22Rv1 (cell line): ENCODE results near the gene SLFN5.
"Not testable (repeated sequence)": the region's sequence is repeated elsewhere in the genome, so short reads cannot be mapped to it uniquely, and the experiment has no call there.

ENCODE experiments used
- H3K27ac ChIP-seq: fragments of 450-650 bp; 2 replicates; pipeline ENCODE4 v1.5.1; 2017
- CTCF ChIP-seq: fragments of 450-650 bp; IDR thresholded peaks from 2 replicates; pipeline ENCODE4 v1.5.1; 2017; ENCODE audit warnings: mild to moderate bottlenecking
- ZFX ChIP-seq: fragments of 450-650 bp; IDR thresholded peaks from 2 replicates; pipeline ENCODE4 v1.6.1; 2017; ENCODE audit warnings: antibody characterized with exemption, borderline replicate concordance

Gene SLFN5

GRCh38 chr17:35297666-35298065 lies 54.8 kb downstream of the SLFN5 start:
- TF ChIP-seq CTCF (no peak), ZFX (no peak)
- H3K27ac ChIP-seq: no peak overlapping the region

DNA sequence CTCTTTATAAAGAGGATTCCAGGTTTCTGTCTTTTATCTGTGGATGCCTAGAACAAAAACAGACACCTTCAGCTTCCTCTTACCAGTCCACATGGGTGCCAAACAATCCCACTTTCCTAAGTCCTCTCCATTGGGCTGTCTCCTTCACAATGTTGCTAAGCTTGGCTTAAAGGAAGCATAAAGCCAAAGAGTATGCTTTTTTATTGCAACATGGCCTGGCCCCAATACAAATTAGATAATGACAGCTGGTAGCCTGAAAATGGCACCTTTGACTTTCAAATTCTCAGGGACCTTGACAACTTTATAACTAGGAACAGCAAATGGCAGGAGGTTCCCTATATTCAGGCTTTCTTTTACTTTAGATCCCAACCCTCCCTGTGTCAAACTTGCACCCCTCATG lies 55.8 kb downstream of the SLFN5 start:
- no peak overlapping the region for H3K27ac ChIP-seq
- TF ChIP-seq ZFX: no peak
- TF ChIP-seq CTCF: no peak

- no peak overlapping the region for H3K27ac ChIP-seq
- TF ChIP-seq CTCF (no peak), ZFX (no peak)
Measured at GRCh38 chr17:35299135-35299534, 56.3 kb downstream of the SLFN5 start.

DNA sequence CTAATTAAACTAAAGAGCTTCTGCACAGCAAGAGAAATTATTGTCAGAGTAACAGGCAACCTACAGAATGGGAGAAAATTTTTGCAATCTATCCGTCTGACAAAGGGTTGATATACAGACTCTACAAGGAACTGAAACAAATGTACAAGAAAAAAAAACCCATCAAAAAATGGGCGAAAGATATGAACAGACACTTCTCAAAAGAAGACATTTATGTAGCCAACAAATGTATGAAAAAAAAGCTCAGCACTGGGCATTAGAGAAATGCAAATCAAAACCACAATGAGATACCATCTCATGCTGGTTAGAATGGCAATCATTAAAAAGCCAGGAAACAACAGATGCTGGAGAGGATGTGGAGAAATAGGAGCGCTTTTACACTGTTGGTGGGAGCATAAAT lies 66.5 kb downstream of the SLFN5 start:
- not testable (repeated sequence) for H3K27ac ChIP-seq

GRCh38 chr17:35312346-35312745 lies 69.5 kb downstream of the SLFN5 start:
- no peak for TF ChIP-seq CTCF
- no peak for TF ChIP-seq ZFX
- H3K27ac ChIP-seq: no peak overlapping the region

DNA sequence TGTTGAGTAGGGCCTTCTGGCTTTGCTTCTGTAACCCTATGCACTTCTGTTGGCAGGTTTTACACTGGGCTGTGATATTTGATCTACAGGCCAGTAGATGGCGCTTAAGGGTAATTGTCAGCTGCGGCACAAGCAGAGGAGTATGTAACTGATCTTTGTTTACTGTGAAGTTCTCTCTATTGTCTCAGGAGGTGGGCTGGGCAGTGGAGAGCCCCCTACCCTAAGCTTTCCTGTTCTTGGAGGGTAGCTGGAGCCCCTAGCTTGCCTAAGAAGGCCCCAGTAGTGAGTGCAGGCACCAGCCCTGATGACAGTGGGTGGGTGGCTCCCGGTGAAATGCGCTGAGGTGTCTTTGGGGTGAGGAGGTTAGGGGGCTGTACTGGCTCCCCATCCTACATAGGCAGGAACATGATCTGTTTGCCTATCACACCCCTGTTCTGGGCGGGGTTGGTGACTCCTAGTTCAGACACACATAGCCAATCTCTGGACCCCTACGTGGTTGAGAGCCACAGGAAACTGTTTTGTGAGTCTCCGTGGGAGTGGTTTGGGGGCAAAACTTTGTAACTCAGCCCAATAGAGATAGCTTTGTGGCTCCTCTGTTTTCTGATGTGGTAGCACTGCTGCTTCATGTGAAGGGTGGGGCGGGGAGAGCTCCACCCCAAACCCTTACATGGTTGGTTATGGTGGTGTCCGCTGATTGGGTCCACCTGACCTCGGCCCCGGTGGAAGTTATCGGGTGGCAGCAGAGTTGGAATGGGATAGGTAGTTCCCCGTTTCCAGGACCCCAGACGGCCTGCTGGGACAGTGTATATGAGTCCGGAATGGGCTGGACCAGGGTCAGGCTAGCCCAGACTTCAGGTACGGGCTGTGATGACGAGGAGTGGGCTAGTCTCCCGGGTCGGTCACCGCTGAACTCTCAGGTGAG lies 70.2 kb downstream of the SLFN5 start:
- H3K27ac ChIP-seq: no peak overlapping the region
- TF ChIP-seq ZFX (no peak), CTCF (peak; percentile 83)

DNA sequence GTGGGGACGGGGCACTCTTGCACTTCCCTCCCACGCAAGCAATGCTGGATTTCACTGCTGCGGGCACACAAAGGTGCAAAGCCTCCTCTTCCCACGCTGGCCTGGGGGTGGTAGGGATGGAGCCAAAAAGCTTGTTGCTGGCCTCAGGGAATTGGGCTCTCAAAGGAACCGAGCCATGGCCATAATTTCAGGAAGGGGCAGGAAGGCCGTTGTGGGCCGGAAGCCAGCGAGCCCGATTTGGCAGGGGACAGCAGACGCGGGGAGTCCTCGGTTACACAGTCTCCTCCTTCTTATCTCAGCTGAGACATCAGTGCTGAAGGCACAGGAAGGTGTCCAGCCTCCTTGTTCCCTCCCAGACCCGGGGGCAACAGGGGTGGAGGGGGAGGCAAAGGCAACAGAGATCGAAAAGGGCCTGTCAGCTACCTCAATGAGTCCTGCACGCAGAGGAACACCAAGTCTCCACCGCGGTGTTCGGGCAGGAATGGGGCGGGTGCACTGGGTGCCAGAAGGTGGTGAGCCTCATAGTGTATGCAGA lies 71.1 kb downstream of the SLFN5 start:
- H3K27ac ChIP-seq: no peak overlapping the region
- TF ChIP-seq ZFX (no peak), CTCF (no peak)
